Activated CD4-positive, alpha-beta T cell treated with anti-CD3 and anti-CD28 coated beads for 36 hours (primary cell): ENCODE results near the gene ZNF860. TPM values are rescaled to one million over a fixed set of nuclear protein-coding genes. Genes with fewer than 3 reads are reported as not detected.
"Not testable (repeated sequence)": the region's sequence is repeated elsewhere in the genome, so short reads cannot be mapped to it uniquely, and the experiment has no call there.

ENCODE experiments used
- ATAC-seq: fragments of 200-7000 bp; cut with Tn5 transposase; one replicate; pipeline ENCODE4 v1.10.0; 2021; ENCODE audit warnings: mild to moderate bottlenecking, moderate library complexity
- CTCF ChIA-PET: fragments of 350-600 bp; sonication (Branson Sonifier 250); formaldehyde crosslinking; loops from one replicate; lab custom pipeline; 2021; ENCODE audit warnings: antibody characterized with exemption; lab: Charles Lee
- POLR2A ChIA-PET: fragments of 350-600 bp; sonication (Branson Sonifier 250); formaldehyde crosslinking; loops from one replicate; lab custom pipeline; 2021; ENCODE audit warnings: antibody characterized with exemption, inconsistent platforms; lab: Charles Lee
- DNase-seq: peaks from one replicate; pipeline ENCODE4 v3.0.0-alpha.2; 2020
- H3K27ac Mint-ChIP-seq: one replicate; pipeline ENCODE4 v1.8.0; 2021; ENCODE audit warnings: mixed read lengths
- H3K27me3 Mint-ChIP-seq: one replicate; pipeline ENCODE4 v1.8.0; 2021; ENCODE audit warnings: mixed read lengths
- H3K36me3 Mint-ChIP-seq: one replicate; pipeline ENCODE4 v1.8.0; 2021; ENCODE audit warnings: low read depth, mixed read lengths
- H3K4me1 Mint-ChIP-seq: one replicate; pipeline ENCODE4 v1.8.0; 2021; ENCODE audit warnings: mixed read lengths
- H3K4me3 Mint-ChIP-seq: one replicate; pipeline ENCODE4 v1.8.0; 2021; ENCODE audit warnings: mild to moderate bottlenecking, moderate library complexity, mixed read lengths
- H3K9me3 Mint-ChIP-seq: one replicate; pipeline ENCODE4 v1.8.0; 2021; ENCODE audit warnings: low read depth, mixed read lengths
- intact Hi-C, 2 experiments: fragments of 100-400 bp; cut with DNase I in 1 of 2; cut with micrococcal nuclease in 1 of 2; formaldehyde crosslinking; loops; one replicate each; pipeline versions ENCODE4 v1.14.2 to v1.15.1; 2022 to 2024; cut with DNase I, micrococcal nuclease
- total RNA-seq, 2 experiments: library from RNA; stranded (reverse); gene quantifications; one replicate each; pipeline ENCODE4 v1.2.3, GENCODE V29; 2021

The ZNF860 gene
- total RNA-seq, 2 experiments from 2014 or later: 0.11 to 0.30 TPM

DNA sequence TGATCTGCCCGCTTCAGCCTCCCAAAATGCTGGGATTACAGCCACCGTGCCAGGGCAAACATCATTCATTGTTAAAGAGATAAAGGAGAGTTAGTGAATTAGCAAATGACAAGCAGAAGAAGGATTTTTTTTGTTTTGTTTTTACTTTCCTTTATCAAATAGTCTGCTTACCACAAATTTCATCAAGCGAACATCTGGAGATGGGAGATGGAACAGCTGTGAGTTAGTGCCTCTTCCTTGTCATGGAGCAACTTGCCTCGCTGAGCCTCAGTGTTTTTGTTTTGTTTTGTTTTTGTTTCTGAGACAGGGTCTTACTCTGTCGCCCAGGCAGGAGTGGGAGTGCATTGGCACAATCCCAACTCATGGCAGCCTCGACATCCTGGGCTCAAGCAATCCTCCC, 15.9 kb downstream of the ZNF860 start:
- peaks cover under 1% of the 10 kb centered on the region for H3K36me3 Mint-ChIP-seq
- ChIA-PET CTCF (interaction anchor here (0.9 to 1.1 kb wide), 2 partner anchors 12 to 22 kb away, joined by 3 read pairs; no protein-coding TSS in a partner anchor), POLR2A (no interaction called here)
- H3K27me3 Mint-ChIP-seq: peaks cover 24% of the 10 kb centered on the region
- DNase-seq (no peak), ATAC-seq (no peak)
- peaks cover 6% of the 10 kb centered on the region for H3K9me3 Mint-ChIP-seq
- peaks cover 8% of the 10 kb centered on the region for H3K4me1 Mint-ChIP-seq
- no peak overlapping the region for H3K4me3 Mint-ChIP-seq
- no peak overlapping the region for H3K27ac Mint-ChIP-seq
- intact Hi-C loops: no loop called here

DNA sequence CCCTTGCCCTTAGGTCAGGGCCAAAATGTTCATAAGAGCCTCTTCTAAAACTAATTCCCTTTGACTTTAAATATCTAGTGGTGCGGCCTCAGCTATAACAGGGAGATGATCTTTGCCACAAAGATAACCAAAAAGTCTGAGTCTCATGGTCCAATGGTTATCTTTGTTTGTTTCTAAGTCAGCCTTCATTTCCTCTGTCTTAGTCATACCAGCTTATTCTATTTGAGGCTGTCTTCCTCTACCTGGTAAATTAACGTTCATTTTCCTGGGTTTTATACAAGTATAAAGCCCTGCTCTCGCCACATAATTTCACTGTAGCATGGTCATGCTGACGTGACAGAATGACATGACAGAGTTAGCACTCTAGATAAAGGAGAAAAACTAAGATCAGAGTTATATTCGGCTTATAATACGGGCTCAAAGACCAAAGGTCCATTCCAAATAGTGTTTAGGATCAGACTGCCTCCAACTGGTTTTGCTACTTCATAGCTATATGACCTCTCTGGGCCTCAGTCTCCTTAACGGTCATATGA, 18.4 kb downstream of the ZNF860 start:
- H3K27me3 Mint-ChIP-seq: peaks cover 22% of the 10 kb centered on the region
- CTCF ChIA-PET: no interaction called here
- DNase-seq: no peak
- H3K36me3 Mint-ChIP-seq: no peaks in the 10 kb centered on the region
- POLR2A ChIA-PET: no interaction called here
- ATAC-seq: peak; percentile 44
- peaks cover 2% of the 10 kb centered on the region for H3K9me3 Mint-ChIP-seq
- intact Hi-C loops: no loop called here
- H3K27ac Mint-ChIP-seq: no peak overlapping the region
- no peak overlapping the region for H3K4me3 Mint-ChIP-seq
- H3K4me1 Mint-ChIP-seq: peaks cover 8% of the 10 kb centered on the region

DNA sequence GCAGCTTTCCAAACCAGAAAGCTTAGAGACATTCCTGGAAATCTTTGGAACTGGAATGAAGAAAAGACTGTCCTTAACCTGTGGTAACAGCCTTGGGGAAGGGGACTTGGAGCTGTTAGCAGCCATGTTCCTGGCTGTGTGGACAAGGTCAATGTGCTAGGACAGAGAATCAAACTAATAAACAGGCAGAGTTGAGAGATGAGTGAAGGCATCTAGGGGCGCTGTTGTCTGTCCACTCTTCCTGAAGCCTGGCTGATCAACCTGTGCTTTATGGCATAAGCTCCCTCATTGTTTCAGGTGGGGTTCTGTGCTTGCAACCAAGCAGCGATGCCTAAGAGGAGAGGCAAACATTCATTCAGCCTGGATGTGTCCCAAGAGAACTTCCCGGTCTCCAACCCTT, 19.3 kb downstream of the ZNF860 start:
- H3K4me1 Mint-ChIP-seq: peaks cover 5% of the 10 kb centered on the region
- ChIA-PET CTCF (no interaction called here), POLR2A (no interaction called here)
- no peaks in the 10 kb centered on the region for H3K9me3 Mint-ChIP-seq
- intact Hi-C loops: no loop called here
- no peak for ATAC-seq
- peaks cover 19% of the 10 kb centered on the region for H3K27me3 Mint-ChIP-seq
- DNase-seq: no peak
- no peak overlapping the region for H3K27ac Mint-ChIP-seq
- no peaks in the 10 kb centered on the region for H3K36me3 Mint-ChIP-seq
- H3K4me3 Mint-ChIP-seq: no peak overlapping the region

- H3K4me1 Mint-ChIP-seq: no peaks in the 10 kb centered on the region
- ATAC-seq: no peak
- intact Hi-C loops: no loop called here
- ChIA-PET CTCF (interaction anchor here (0.9 kb wide), 1 partner anchor 16 kb away, joined by 3 read pairs; no protein-coding TSS in a partner anchor), POLR2A (no interaction called here)
- no peak overlapping the region for H3K27ac Mint-ChIP-seq
- no peak overlapping the region for H3K4me3 Mint-ChIP-seq
- H3K27me3 Mint-ChIP-seq: peaks cover 20% of the 10 kb centered on the region
- no peaks in the 10 kb centered on the region for H3K9me3 Mint-ChIP-seq
- no peak for DNase-seq
- H3K36me3 Mint-ChIP-seq: no peaks in the 10 kb centered on the region
Measured at GRCh38 chr3:32002561-32003368, 21.2 kb downstream of the ZNF860 start.

- ChIA-PET POLR2A (no interaction called here), CTCF (no interaction called here)
- ATAC-seq (no peak), DNase-seq (no peak)
- no peak overlapping the region for H3K4me3 Mint-ChIP-seq
- intact Hi-C loops: no loop called here
- H3K27ac Mint-ChIP-seq: no peak overlapping the region
- H3K36me3 Mint-ChIP-seq: no peaks in the 10 kb centered on the region
- no peaks in the 10 kb centered on the region for H3K4me1 Mint-ChIP-seq
- peaks cover 20% of the 10 kb centered on the region for H3K27me3 Mint-ChIP-seq
- no peaks in the 10 kb centered on the region for H3K9me3 Mint-ChIP-seq
Measured at GRCh38 chr3:32003380-32003779, 21.8 kb downstream of the ZNF860 start.

- Mint-ChIP-seq H3K9me3 (no peaks in the 10 kb centered on the region), H3K36me3 (no peaks in the 10 kb centered on the region), H3K4me3 (no peak overlapping the region), H3K27ac (no peak overlapping the region), H3K27me3 (peaks cover 20% of the 10 kb centered on the region), H3K4me1 (no peaks in the 10 kb centered on the region)
- no peak for ATAC-seq
- POLR2A ChIA-PET: no interaction called here
- intact Hi-C loops: no loop called here
- CTCF ChIA-PET: interaction anchor here (0.6 to 0.8 kb wide), 2 partner anchors 15 to 142 kb away, joined by 3 to 4 read pairs; no protein-coding TSS in a partner anchor
- no peak for DNase-seq
Measured at GRCh38 chr3:32004113-32004765, 22.7 kb downstream of the ZNF860 start.

- Mint-ChIP-seq H3K4me1 (peaks cover 5% of the 10 kb centered on the region), H3K27me3 (peaks cover 7% of the 10 kb centered on the region), H3K4me3 (no peak overlapping the region), H3K27ac (no peak overlapping the region), H3K9me3 (no peaks in the 10 kb centered on the region), H3K36me3 (no peaks in the 10 kb centered on the region)
- ATAC-seq: no peak
- ChIA-PET POLR2A (interaction anchor here (0.8 kb wide), 1 partner anchor 296 kb away, joined by 4 read pairs; no protein-coding TSS in a partner anchor), CTCF (interaction anchor here (1.0 kb wide), 1 partner anchor 12 kb away, joined by 3 read pairs; no protein-coding TSS in a partner anchor)
- intact Hi-C loops: no loop called here
- DNase-seq: no peak
Measured at GRCh38 chr3:32009101-32009500, 27.6 kb downstream of the ZNF860 start.

GRCh38 chr3:32009957-32010356, 28.4 kb downstream of the ZNF860 start:
- H3K9me3 Mint-ChIP-seq: no peaks in the 10 kb centered on the region
- CTCF ChIA-PET: interaction anchor here (0.7 to 1.8 kb wide), 2 partner anchors 9 to 1355 kb away, joined by 3 to 4 read pairs; no protein-coding TSS in a partner anchor
- H3K27ac Mint-ChIP-seq: no peak overlapping the region
- H3K36me3 Mint-ChIP-seq: no peaks in the 10 kb centered on the region
- intact Hi-C loops: no loop called here
- no peak for ATAC-seq
- H3K4me3 Mint-ChIP-seq: no peak overlapping the region
- H3K27me3 Mint-ChIP-seq: peaks cover 7% of the 10 kb centered on the region
- no peak for DNase-seq
- H3K4me1 Mint-ChIP-seq: peaks cover 5% of the 10 kb centered on the region
- POLR2A ChIA-PET: no interaction called here

DNA sequence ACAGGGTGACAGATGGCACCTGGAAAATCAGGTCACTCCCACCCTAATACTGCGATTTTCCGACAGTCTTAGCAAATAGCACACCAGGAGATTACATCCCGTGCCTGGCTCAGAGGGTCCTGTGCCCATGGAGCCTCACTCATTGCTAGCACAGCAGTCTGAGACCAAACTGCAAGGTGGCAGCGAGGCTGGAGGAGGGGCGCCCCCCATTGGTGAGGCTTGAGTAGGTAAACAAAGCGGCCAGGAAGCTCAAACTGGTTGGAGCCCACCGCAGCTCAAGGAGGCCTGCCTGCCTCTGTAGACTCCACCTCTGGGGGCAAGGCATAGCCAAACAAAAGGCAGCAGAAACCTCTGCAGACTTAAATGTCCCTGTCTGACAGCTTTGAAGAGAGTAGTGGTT, 29.1 kb downstream of the ZNF860 start:
- CTCF ChIA-PET: interaction anchor here (1.8 kb wide), 1 partner anchor 8 kb away, joined by 4 read pairs; no protein-coding TSS in a partner anchor
- POLR2A ChIA-PET, intact Hi-C loops, H3K27ac Mint-ChIP-seq, ATAC-seq, H3K27me3 Mint-ChIP-seq, H3K4me3 Mint-ChIP-seq, H3K9me3 Mint-ChIP-seq, H3K4me1 Mint-ChIP-seq, H3K36me3 Mint-ChIP-seq: not testable (repeated sequence)
- DNase-seq: peak; percentile 47

DNA sequence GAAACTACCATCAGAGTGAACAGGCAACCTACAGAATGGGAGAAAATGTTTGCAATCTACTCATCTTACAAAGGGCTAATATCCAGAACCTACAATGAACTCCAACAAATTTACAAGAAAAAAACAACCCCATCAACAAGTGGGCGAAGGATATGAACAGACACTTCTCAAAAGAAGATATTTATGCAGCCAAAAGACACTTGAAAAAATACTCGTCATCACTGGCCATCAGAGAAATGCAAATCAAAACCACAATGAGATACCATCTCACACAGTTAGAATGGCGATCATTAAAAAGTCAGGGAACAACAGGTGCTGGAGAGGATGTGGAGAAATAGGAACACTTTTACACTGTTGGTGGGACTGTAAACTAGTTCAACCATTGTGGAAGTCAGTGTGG, 34.1 kb downstream of the ZNF860 start:
- DNase-seq, H3K36me3 Mint-ChIP-seq, H3K4me3 Mint-ChIP-seq, intact Hi-C loops, POLR2A ChIA-PET, CTCF ChIA-PET, H3K9me3 Mint-ChIP-seq, H3K27me3 Mint-ChIP-seq, H3K4me1 Mint-ChIP-seq, H3K27ac Mint-ChIP-seq, ATAC-seq: not testable (repeated sequence)

GRCh38 chr3:32017286-32017685, 35.7 kb downstream of the ZNF860 start:
- CTCF ChIA-PET: interaction anchor here (0.6 to 5.0 kb wide), 8 partner anchors 8 to 293 kb away, joined by 3 to 41 read pairs (median 4); no protein-coding TSS in a partner anchor
- no peaks in the 10 kb centered on the region for H3K36me3 Mint-ChIP-seq
- POLR2A ChIA-PET: no interaction called here

More at GRCh38 chr3:32017286-32017685, 35.7 kb downstream of the ZNF860 start:
- intact Hi-C loops: no loop called here
- DNase-seq (no peak), ATAC-seq (no peak)
- no peak overlapping the region for H3K27ac Mint-ChIP-seq
- H3K4me1 Mint-ChIP-seq: no peaks in the 10 kb centered on the region
- H3K4me3 Mint-ChIP-seq: no peak overlapping the region
- peaks cover 2% of the 10 kb centered on the region for H3K9me3 Mint-ChIP-seq
- H3K27me3 Mint-ChIP-seq: no peaks in the 10 kb centered on the region
